Fibroblast of the aortic adventitia (primary cell): Measurements from ENCODE around the gene ARHGEF17. TPM values are rescaled to one million over a fixed set of nuclear protein-coding genes. Genes with fewer than 3 reads are reported as not detected.
A peak's percentile ranks its signal among the peaks of the same experiment; 100 is the strongest.

Experiments
- DNase-seq: peaks from one replicate; pipeline ENCODE4 v3.0.0-alpha.2; 2010; ENCODE audit warnings: low read depth
- H3K4me3 ChIP-seq: 2 replicates; pipeline ENCODE4 v1.5.1; 2011; ENCODE audit warnings: low read depth, mild to moderate bottlenecking, control low read depth, low read length, moderate library complexity
- total RNA-seq: library from RNA; depleted of rRNA; stranded (reverse); fragments of >200 nt; gene quantifications from 2 replicates; pipeline ENCODE4 v1.2.3, GENCODE V29; 2012; ENCODE audit warnings: low replicate concordance
- TF ChIP-seq, protein P1 (sequence below): IDR thresholded peaks from 2 replicates; pipeline ENCODE4 v1.5.1; 2011; ENCODE audit warnings: mild to moderate bottlenecking, low read length, control low read depth, inconsistent platforms; ENCODE audit not compliant: insufficient read depth

ARHGEF17 gene
- total RNA-seq, 1 donor: 30.3 TPM

GRCh38 chr11:73358071-73358470, 50.0 kb downstream of the ARHGEF17 start:
- TF ChIP-seq, protein P1, sequence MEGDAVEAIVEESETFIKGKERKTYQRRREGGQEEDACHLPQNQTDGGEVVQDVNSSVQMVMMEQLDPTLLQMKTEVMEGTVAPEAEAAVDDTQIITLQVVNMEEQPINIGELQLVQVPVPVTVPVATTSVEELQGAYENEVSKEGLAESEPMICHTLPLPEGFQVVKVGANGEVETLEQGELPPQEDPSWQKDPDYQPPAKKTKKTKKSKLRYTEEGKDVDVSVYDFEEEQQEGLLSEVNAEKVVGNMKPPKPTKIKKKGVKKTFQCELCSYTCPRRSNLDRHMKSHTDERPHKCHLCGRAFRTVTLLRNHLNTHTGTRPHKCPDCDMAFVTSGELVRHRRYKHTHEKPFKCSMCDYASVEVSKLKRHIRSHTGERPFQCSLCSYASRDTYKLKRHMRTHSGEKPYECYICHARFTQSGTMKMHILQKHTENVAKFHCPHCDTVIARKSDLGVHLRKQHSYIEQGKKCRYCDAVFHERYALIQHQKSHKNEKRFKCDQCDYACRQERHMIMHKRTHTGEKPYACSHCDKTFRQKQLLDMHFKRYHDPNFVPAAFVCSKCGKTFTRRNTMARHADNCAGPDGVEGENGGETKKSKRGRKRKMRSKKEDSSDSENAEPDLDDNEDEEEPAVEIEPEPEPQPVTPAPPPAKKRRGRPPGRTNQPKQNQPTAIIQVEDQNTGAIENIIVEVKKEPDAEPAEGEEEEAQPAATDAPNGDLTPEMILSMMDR: no peak
- DNase-seq: no peak
- no peak overlapping the region for H3K4me3 ChIP-seq

DNA sequence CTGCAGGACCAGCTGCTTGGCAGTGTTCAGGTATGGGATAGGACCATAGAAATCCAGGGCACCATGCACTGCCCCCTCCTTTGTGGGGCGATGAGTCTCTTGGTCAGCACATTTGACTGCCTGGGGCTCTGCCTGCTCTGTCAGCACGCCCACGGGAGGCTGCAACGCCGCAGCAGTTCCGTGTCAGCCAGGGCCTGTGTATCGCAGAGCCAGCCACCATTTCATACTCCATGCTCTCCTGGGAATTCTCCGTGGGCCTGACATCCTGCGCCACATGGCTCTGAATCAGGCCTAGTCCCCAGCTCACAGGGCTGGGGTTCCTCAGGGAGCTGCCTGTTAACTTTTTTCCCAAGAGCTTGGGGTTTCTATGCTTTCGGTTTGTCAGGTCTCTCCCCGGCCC, 51.3 kb downstream of the ARHGEF17 start:
- TF ChIP-seq, protein P1: no peak
- H3K4me3 ChIP-seq: no peak overlapping the region
- DNase-seq: peak; percentile 45

DNA sequence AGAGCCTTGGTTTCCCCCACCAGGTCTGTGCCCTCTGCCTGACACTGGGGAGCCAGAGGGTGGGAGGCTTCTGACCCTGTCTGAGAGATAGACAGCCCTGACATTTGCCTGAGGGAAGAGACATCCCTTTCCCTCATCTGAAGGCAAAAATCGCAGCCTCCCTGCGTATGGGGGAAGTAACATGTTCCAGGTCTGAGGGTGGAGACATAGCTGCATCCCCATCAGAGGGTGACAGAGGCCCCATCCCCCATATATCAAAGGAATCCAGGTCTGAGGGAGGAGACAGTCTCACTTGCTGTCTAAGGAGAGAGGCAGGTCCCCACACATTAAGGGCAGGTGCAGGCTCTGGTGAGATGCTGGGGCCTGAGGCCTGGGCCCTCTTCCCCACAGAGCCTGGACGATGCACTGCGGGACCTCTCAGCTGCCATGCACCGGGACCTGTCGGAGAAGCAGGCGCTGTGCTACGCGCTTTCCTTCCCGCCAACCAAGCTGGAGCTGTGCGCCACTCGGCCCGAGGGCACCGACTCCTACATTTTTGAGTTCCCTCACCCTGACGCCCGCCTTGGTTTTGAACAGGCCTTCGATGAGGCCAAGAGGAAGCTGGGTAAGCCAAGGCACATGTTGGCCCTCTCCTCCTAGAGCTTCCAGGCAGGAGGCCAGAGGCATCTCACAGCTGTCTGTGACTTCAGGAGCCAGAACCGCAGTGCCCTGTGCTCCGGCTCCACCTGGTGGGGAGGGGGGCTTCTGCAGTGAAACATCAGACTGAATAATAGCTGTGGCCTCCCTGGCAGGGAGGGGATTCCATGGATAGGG, 52.1 kb downstream of the ARHGEF17 start:
- TF ChIP-seq, protein P1: peak; percentile 44
- peak; percentile 55 for DNase-seq
- no peak overlapping the region for H3K4me3 ChIP-seq

DNA sequence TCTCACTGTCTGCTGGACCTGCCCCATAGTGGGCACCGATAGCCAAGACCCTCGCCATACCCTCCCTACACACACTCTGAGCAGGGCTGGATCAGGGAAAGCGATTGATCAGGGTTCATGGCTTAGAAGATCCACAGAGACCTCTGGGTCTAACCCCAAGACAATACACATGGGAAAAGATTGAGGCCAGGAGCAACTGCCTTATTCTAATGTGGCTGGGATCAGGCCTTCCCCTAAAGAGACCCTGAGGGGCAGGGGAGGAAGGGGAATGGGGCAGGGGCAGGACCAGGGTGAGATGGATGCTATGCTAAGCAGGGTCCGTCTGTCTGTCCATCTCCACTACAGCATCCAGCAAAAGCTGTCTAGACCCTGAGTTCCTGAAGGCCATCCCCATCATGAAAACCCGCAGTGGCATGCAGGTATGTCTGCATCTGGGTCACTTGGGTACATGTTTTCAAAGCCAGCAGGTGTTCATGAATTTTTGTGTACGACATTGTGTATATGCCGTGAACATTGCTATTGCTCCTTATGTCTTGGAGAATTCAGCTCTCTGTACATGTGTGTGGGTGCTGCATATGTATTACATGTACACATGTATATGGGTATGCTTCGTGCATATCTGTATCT, 52.8 kb downstream of the ARHGEF17 start:
- TF ChIP-seq, protein P1: no peak
- H3K4me3 ChIP-seq: no peak overlapping the region
- DNase-seq: no peak

- DNase-seq: no peak
- TF ChIP-seq, protein P1: no peak
- no peak overlapping the region for H3K4me3 ChIP-seq
These were observed 54.1 kb downstream of the ARHGEF17 start for GRCh38 chr11:73361953-73362776.

DNA sequence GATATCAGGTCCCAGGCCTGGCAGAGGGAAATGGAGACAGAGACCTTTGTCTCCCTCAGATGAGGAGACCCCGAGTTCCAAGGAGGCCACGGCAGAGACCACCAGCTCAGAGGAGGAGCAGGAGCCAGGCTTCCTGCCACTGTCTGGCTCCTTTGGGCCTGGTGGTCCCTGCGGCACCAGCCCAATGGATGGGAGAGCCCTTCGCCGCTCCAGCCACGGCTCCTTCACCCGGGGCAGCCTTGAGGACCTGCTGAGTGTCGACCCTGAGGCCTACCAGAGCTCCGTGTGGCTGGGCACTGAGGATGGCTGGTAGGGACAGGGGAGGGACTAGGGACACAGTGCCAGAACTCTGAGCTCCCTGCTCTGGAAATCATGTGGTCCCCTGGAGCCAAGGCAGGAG, 55.1 kb downstream of the ARHGEF17 start:
- TF ChIP-seq, protein P1: no peak
- no peak for DNase-seq
- H3K4me3 ChIP-seq: no peak overlapping the region
